ENCODE measurements around the gene RP9.

Gene RP9

DNA sequence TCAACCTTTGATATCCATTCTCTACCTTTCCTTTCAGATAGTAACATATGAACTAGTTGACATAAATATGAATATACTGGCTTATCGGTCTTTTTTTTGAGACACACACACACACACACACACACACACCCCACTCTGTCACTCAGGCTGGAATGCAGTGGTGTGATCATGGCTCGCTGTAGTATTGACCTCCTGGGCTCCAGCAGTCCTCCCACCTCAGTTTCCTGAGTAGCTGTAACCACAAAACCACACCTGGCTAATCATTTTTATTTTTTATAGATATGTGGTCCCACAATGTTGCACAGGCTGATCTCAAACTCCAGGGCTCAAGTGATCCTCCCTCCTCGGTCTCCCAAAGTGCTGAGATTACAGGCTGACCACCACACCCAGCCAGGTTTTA is 32.5 kb downstream of the RP9 start:
- no peak overlapping the region for H3K27ac ChIP-seq
- no peak overlapping the region for H3K4me3 ChIP-seq (ENCODE audit: low read depth, low read length)
- no peaks in the 10 kb centered on the region for H3K9me3 ChIP-seq (ENCODE audit: severe bottlenecking)
- DNase-seq, result no peak
- H3K36me3 ChIP-seq, result no peaks in the 10 kb centered on the region
- TF ChIP-seq, protein P1, sequence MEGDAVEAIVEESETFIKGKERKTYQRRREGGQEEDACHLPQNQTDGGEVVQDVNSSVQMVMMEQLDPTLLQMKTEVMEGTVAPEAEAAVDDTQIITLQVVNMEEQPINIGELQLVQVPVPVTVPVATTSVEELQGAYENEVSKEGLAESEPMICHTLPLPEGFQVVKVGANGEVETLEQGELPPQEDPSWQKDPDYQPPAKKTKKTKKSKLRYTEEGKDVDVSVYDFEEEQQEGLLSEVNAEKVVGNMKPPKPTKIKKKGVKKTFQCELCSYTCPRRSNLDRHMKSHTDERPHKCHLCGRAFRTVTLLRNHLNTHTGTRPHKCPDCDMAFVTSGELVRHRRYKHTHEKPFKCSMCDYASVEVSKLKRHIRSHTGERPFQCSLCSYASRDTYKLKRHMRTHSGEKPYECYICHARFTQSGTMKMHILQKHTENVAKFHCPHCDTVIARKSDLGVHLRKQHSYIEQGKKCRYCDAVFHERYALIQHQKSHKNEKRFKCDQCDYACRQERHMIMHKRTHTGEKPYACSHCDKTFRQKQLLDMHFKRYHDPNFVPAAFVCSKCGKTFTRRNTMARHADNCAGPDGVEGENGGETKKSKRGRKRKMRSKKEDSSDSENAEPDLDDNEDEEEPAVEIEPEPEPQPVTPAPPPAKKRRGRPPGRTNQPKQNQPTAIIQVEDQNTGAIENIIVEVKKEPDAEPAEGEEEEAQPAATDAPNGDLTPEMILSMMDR (IDR thresholded peaks at IDR 0.05; ENCODE audit: low read depth, low read length), result no peak
- no peaks in the 10 kb centered on the region for H3K27me3 ChIP-seq (ENCODE audit: insufficient read depth, low read depth, severe bottlenecking)

DNA sequence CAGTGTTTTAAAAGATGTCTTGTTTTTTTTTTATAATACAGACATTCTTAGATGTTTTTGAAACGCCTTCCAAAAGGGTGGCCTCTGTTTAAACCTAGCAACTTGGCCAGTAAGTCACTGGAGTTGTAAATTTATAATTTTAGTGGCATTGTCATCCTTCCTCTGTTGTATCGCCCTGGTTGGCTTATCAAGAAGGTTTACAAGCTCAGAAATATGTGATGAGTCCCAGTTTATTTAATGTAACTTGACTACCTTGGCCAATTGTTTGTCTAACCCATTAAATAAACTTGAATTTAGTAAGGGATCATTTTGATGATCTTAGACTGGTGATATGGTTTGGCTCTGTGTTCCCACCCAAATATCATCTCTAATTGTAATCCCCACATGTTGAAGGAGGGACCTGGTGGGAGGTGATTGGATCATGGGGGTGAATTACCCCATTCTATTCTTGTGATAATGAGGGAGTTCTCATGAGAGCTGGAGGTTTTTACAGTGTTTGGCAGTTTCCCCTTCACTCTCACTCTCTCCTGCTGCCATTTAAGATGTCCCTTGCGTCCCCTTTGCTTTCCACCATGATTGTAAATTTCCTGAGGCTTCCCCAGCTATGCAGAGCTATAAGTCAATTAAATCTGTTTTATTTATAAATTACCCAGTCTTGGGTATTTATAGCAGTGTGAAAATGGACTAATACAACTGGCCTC is 33.2 kb downstream of the RP9 start:
- TF ChIP-seq, protein P1 (IDR thresholded peaks at IDR 0.05; ENCODE audit: low read depth, low read length), result no peak
- Histone ChIP-seq H3K36me3 (no peaks in the 10 kb centered on the region), H3K9me3 (ENCODE audit: severe bottlenecking) (no peaks in the 10 kb centered on the region), H3K27me3 (ENCODE audit: insufficient read depth, low read depth, severe bottlenecking) (no peaks in the 10 kb centered on the region), H3K27ac (no peak overlapping the region), H3K4me3 (ENCODE audit: low read depth, low read length) (no peak overlapping the region)
- DNase-seq, result no peak

DNA sequence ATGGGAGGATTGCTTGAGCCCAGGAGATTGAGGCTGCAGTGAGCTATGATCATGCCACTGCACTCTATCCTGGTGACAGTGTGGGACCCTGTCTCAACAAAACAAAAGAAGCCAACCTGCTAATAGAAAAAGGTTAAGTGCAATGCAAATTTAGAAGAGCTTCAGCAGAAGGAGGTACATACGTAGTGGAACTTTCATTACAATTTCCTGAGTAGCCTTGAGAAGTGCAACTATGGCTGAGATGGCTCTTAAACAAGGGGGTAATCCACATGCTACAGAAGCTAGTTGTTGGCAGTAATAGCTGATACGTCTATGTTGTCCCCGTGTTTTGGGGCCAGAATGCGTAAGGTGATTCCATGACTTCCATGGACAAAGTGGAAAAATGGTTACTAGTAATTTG is 36.0 kb downstream of the RP9 start:
- Histone ChIP-seq H3K9me3 (ENCODE audit: severe bottlenecking) (peaks cover 9% of the 10 kb centered on the region), H3K36me3 (no peaks in the 10 kb centered on the region), H3K27me3 (ENCODE audit: insufficient read depth, low read depth, severe bottlenecking) (no peaks in the 10 kb centered on the region), H3K27ac (no peak overlapping the region), H3K4me3 (ENCODE audit: low read depth, low read length) (no peak overlapping the region)
- TF ChIP-seq, protein P1 (IDR thresholded peaks at IDR 0.05; ENCODE audit: low read depth, low read length), result no peak
- DNase-seq, result no peak

DNA sequence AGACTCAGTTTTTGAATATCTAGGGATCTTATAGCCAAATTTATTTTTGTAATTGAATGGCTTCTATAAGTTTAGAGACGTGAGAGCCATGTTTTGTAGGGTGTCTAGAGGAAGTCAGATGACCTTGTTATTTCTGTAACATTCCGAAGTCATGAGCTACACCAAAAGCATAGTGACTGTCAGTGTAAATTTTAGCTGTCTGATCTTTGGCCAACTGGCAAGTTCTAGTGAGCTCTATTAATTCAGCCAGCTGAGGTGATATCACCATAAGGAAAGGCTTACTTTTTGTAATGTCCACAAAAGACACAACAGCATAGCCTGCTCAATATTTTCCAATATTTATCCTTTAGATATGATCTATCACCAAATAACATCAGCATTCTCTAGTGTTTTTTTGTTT is 36.7 kb downstream of the RP9 start:
- Histone ChIP-seq H3K27me3 (ENCODE audit: insufficient read depth, low read depth, severe bottlenecking) (no peaks in the 10 kb centered on the region), H3K36me3 (no peaks in the 10 kb centered on the region), H3K9me3 (ENCODE audit: severe bottlenecking) (peaks cover 9% of the 10 kb centered on the region), H3K4me3 (ENCODE audit: low read depth, low read length) (no peak overlapping the region), H3K27ac (no peak overlapping the region)
- no peak for DNase-seq
- TF ChIP-seq, protein P1 (IDR thresholded peaks at IDR 0.05; ENCODE audit: low read depth, low read length), result no peak

DNA sequence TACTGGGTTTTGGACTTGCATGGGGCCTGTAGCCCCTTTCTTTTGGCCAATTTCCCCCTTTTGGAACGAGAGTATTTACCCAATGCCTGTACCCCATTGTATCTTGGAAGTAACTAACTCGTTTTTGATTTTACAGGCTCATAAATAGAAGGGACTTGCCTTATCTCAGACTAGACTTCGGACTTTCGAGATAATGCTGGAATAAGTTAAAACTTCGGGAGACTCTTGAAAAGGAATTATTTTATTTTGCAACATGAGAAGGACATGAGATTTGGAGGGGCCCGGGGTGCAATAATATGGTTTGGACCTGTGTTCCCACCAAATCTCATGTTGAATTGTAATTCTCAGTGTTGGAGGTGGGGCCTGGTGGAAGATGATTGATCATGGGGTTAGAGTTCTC is 38.4 kb downstream of the RP9 start:
- Histone ChIP-seq H3K27me3 (ENCODE audit: insufficient read depth, low read depth, severe bottlenecking) (no peaks in the 10 kb centered on the region), H3K27ac (no peak overlapping the region), H3K4me3 (ENCODE audit: low read depth, low read length) (no peak overlapping the region), H3K9me3 (ENCODE audit: severe bottlenecking) (peaks cover 15% of the 10 kb centered on the region), H3K36me3 (no peaks in the 10 kb centered on the region)
- no peak for DNase-seq
- TF ChIP-seq, protein P1 (IDR thresholded peaks at IDR 0.05; ENCODE audit: low read depth, low read length), result no peak

DNA sequence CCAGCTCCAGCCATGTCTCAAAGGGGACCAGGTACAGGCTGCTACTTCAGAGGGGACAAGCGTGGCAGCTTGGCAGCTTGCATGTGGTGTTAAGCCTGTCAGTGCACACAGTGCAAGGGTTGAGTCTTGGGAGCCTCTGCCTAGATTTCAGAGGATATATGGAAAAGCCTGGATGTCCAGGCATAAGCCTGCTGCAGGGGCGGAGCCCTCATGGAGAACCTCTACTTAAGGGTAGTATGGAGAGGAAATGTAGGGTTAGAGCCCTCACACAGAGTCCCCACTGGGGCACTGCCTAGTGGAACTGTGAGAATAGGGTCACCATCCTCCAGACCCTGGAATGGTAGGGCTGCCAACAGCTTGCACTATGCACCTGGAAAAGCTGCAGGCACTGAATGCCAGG is 38.9 kb downstream of the RP9 start:
- TF ChIP-seq, protein P1 (IDR thresholded peaks at IDR 0.05; ENCODE audit: low read depth, low read length), result no peak
- Histone ChIP-seq H3K9me3 (ENCODE audit: severe bottlenecking) (peaks cover 16% of the 10 kb centered on the region), H3K36me3 (no peaks in the 10 kb centered on the region), H3K27me3 (ENCODE audit: insufficient read depth, low read depth, severe bottlenecking) (no peaks in the 10 kb centered on the region), H3K4me3 (ENCODE audit: low read depth, low read length) (no peak overlapping the region), H3K27ac (no peak overlapping the region)
- DNase-seq, result no peak
